Measurements from ENCODE around the gene CDK6.
"Not testable (repeated sequence)": the region's sequence is repeated elsewhere in the genome, so short reads cannot be mapped to it uniquely, and the experiment has no call there.

- not testable (repeated sequence) for TF ChIP-seq RCOR1 (conservative IDR thresholded peaks at IDR 0.05; ENCODE audit: low read depth, low read length); SRF (IDR thresholded peaks at IDR 0.05; ENCODE audit: low read depth in 2 of 2, low read length in 2 of 2); ZBTB33 (IDR thresholded peaks at IDR 0.05); CTCF (IDR thresholded peaks at IDR 0.05 in 2 of 3, conservative IDR thresholded peaks at IDR 0.05 in 1 of 3; ENCODE audit: control insufficient read depth in 2 of 3, extremely low read depth in 1 of 3, insufficient read depth in 1 of 3, low read depth in 3 of 3, low read length in 3 of 3); SIN3A (IDR thresholded peaks at IDR 0.05; ENCODE audit: low read depth, low read length); CREM (IDR thresholded peaks at IDR 0.05; ENCODE audit: low read depth); BHLHE40 (IDR thresholded peaks at IDR 0.05; ENCODE audit: borderline replicate concordance in 1 of 2, low read depth in 2 of 2, low read length in 1 of 2)
Measured at GRCh38 chr7:92757311-92757910, 79.0 kb downstream of the CDK6 start.

Measured in GM12878 (cell line).